CD4-positive, alpha-beta T cell (primary cell): ENCODE data around the gene ATF1. TPM values are rescaled to one million over a fixed set of nuclear protein-coding genes. Genes with fewer than 3 reads are reported as not detected.

Experiments used
- ATAC-seq: fragments of 200-7000 bp; cut with Tn5 transposase; one replicate; pipeline ENCODE4 v1.10.0; 2022; ENCODE audit warnings: mild to moderate bottlenecking; ENCODE audit not compliant: poor library complexity
- CTCF ChIA-PET: fragments of 350-600 bp; sonication (Branson Sonifier 250); formaldehyde crosslinking; loops from one replicate; lab custom pipeline; 2021; ENCODE audit warnings: antibody characterized with exemption, inconsistent platforms; lab: Charles Lee
- POLR2A ChIA-PET: fragments of 350-600 bp; sonication (Branson Sonifier 250); formaldehyde crosslinking; loops from one replicate; lab custom pipeline; 2021; ENCODE audit warnings: antibody characterized with exemption, inconsistent platforms; lab: Charles Lee
- DNase-seq, 14 experiments: peaks; one replicate each; pipeline ENCODE4 v3.0.0-alpha.2; 2013 to 2020; ENCODE audit warnings: mixed read lengths in 2 of 14
- H3K27ac ChIP-seq, 2 donors: one replicate each; pipeline versions ENCODE4 v1.5.1 to v1.7.0; 2013; ENCODE audit warnings: low read length in 2 of 2, low read depth in 1 of 2, mild to moderate bottlenecking in 1 of 2
- H3K27me3 ChIP-seq, 2 experiments: 1 replicate in 1 of 2; 2 replicates in 1 of 2; pipeline versions ENCODE4 v1.6.1 to v1.7.0; 2013; ENCODE audit warnings: low read length in 2 of 2, control low read depth in 1 of 2, mild to moderate bottlenecking in 1 of 2, moderate library complexity in 1 of 2; ENCODE audit not compliant: insufficient read depth in 2 of 2, control insufficient read depth in 1 of 2
- H3K36me3 ChIP-seq: one replicate; pipeline ENCODE4 v1.6.1; 2013; ENCODE audit warnings: low read length, control low read depth; ENCODE audit not compliant: insufficient read depth
- H3K4me1 ChIP-seq: one replicate; pipeline ENCODE4 v1.6.1; 2013; ENCODE audit warnings: low read length, control low read depth; ENCODE audit not compliant: insufficient read depth
- H3K4me3 ChIP-seq: one replicate; pipeline ENCODE4 v1.5.1; 2013; ENCODE audit warnings: mild to moderate bottlenecking, low read length, moderate library complexity
- H3K9me3 ChIP-seq, 2 experiments: 1 replicate in 1 of 2; 2 replicates in 1 of 2; pipeline versions ENCODE4 v1.6.1 to v1.7.0; 2013; ENCODE audit warnings: low read length in 2 of 2, mild to moderate bottlenecking in 2 of 2, control low read depth in 1 of 2, moderate library complexity in 1 of 2; ENCODE audit not compliant: control insufficient read depth in 1 of 2, insufficient read depth in 1 of 2
- H3K27ac Mint-ChIP-seq: one replicate; pipeline ENCODE4 v1.8.0; 2020; ENCODE audit warnings: mixed read lengths
- H3K27me3 Mint-ChIP-seq: one replicate; pipeline ENCODE4 v1.8.0; 2021; ENCODE audit warnings: mixed read lengths
- H3K36me3 Mint-ChIP-seq: one replicate; pipeline ENCODE4 v1.8.0; 2021; ENCODE audit warnings: low read depth, mixed read lengths
- H3K4me1 Mint-ChIP-seq: one replicate; pipeline ENCODE4 v1.8.0; 2021; ENCODE audit warnings: low read depth, mixed read lengths
- H3K4me3 Mint-ChIP-seq: one replicate; pipeline ENCODE4 v1.8.0; 2020; ENCODE audit warnings: mild to moderate bottlenecking, mixed read lengths
- H3K9me3 Mint-ChIP-seq: one replicate; pipeline ENCODE4 v1.8.0; 2020; ENCODE audit warnings: mixed read lengths
- CTCF ChIP-seq: fragments of 200-600 bp; IDR thresholded peaks from one replicate; pipeline ENCODE4 v1.8.0; 2022; ENCODE audit warnings: antibody characterized with exemption, mild to moderate bottlenecking
- intact Hi-C, 2 experiments: fragments of 100-400 bp; cut with DNase I in 1 of 2; cut with micrococcal nuclease in 1 of 2; formaldehyde crosslinking; loops; one replicate each; pipeline versions ENCODE4 v1.15.1 to v1.9.0; 2023 to 2025; cut with DNase I, micrococcal nuclease
- total RNA-seq, 174 experiments: library from RNA in 2 of 174; stranded (reverse) in 2 of 174; gene quantifications; one replicate each; pipeline ENCODE4 v1.2.3 and lab custom pipeline; 2021 to 2026

Gene ATF1
- total RNA-seq, 2 experiments from 2014 or later = 11.3 TPM

GRCh38 chr12:50742776-50743175 lies 21.1 kb upstream of the ATF1 start:
- CTCF ChIA-PET = interaction anchor here (1.5 kb wide), 1 partner anchor 10 kb away, joined by 3 read pairs; no protein-coding TSS in a partner anchor
- POLR2A ChIA-PET = no interaction called here
- Mint-ChIP-seq H3K4me3 (no peak overlapping the region), H3K27ac (no peak overlapping the region), H3K27me3 (no peaks in the 10 kb centered on the region), H3K36me3 (peaks cover 88% of the 10 kb centered on the region), H3K4me1 (no peaks in the 10 kb centered on the region), H3K9me3 (no peaks in the 10 kb centered on the region)
- H3K27ac ChIP-seq = no peak overlapping the region
- H3K4me1 ChIP-seq = no peaks in the 10 kb centered on the region
- H3K9me3 ChIP-seq = no peaks in the 10 kb centered on the region
- TF ChIP-seq CTCF = no peak
- no peaks in the 10 kb centered on the region for H3K27me3 ChIP-seq
- intact Hi-C loops = no loop called here
- no peak overlapping the region for H3K4me3 ChIP-seq
- no peak for ATAC-seq
- DNase-seq = no peak
- peaks cover 75% of the 10 kb centered on the region for H3K36me3 ChIP-seq

DNA sequence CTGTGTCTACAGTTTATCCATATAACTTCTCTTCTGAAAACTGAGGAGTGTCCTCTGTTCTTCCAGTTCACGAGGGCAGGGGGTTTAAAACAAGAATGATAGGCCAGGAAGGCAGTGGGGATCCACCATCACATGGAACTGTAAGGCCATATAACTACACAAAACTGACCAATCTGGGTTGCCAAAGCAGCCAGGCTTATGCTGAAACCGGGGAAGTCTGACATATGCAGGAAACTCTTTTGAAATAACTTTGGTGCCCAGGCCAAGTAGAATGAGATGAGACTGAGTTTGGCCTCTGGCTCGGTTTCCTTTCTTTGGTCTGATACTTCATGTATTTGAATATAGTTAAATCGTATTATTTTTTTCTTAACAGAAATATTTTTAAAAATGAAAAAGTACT lies 18.0 kb upstream of the ATF1 start:
- H3K36me3 Mint-ChIP-seq = peaks cover 89% of the 10 kb centered on the region
- no peak overlapping the region for H3K4me3 Mint-ChIP-seq
- no peaks in the 10 kb centered on the region for H3K9me3 Mint-ChIP-seq
- CTCF ChIA-PET = no interaction called here
- H3K9me3 ChIP-seq = no peaks in the 10 kb centered on the region
- H3K27ac ChIP-seq = no peak overlapping the region
- H3K4me1 ChIP-seq = no peaks in the 10 kb centered on the region
- no peak overlapping the region for H3K27ac Mint-ChIP-seq
- intact Hi-C loops = no loop called here
- H3K36me3 ChIP-seq = peaks cover 55% of the 10 kb centered on the region
- POLR2A ChIA-PET = no interaction called here
- no peaks in the 10 kb centered on the region for H3K27me3 ChIP-seq
- H3K4me1 Mint-ChIP-seq = no peaks in the 10 kb centered on the region
- no peak overlapping the region for H3K4me3 ChIP-seq
- TF ChIP-seq CTCF = no peak
- DNase-seq (peak in 1 of 14 experiments; percentile 11), ATAC-seq (no peak)
- no peaks in the 10 kb centered on the region for H3K27me3 Mint-ChIP-seq

GRCh38 chr12:50746431-50746830 lies 17.5 kb upstream of the ATF1 start:
- Histone ChIP-seq H3K27me3 (no peaks in the 10 kb centered on the region), H3K4me1 (no peaks in the 10 kb centered on the region), H3K9me3 (no peaks in the 10 kb centered on the region), H3K4me3 (no peak overlapping the region), H3K36me3 (peaks cover 49% of the 10 kb centered on the region), H3K27ac (no peak overlapping the region)
- CTCF ChIA-PET = no interaction called here
- Mint-ChIP-seq H3K9me3 (no peaks in the 10 kb centered on the region), H3K27me3 (no peaks in the 10 kb centered on the region), H3K36me3 (peaks cover 83% of the 10 kb centered on the region), H3K4me3 (no peak overlapping the region), H3K4me1 (no peaks in the 10 kb centered on the region), H3K27ac (no peak overlapping the region)
- POLR2A ChIA-PET = no interaction called here
- intact Hi-C loops = no loop called here
- DNase-seq (no peak), ATAC-seq (no peak)
- TF ChIP-seq CTCF = no peak
